Esophagus squamous epithelium (tissue), 5 donors: ENCODE data around the gene ZNF106. TPM values are rescaled to one million over a fixed set of nuclear protein-coding genes. Genes with fewer than 3 reads are reported as not detected.

ENCODE experiments used
- DNase-seq: peaks from one replicate; lab custom pipeline; 2025; lab: John Stamatoyannopoulos, UW
- H3K27ac ChIP-seq, 4 donors: fragments of 200-600 bp; sonication (generic); one replicate each; pipeline ENCODE4 v1.5.1; 2016 to 2019; ENCODE audit warnings: mild to moderate bottlenecking in 1 of 4
- H3K27me3 ChIP-seq, 4 donors: fragments of 200-600 bp; sonication (generic); 1 replicate in 3 of 4; 2 replicates in 1 of 4; pipeline versions ENCODE4 v1.5.1 to v1.6.0; 2017 to 2021; ENCODE audit warnings: antibody characterized with exemption in 1 of 4
- H3K36me3 ChIP-seq, 3 donors: fragments of 200-600 bp; sonication (generic); one replicate each; pipeline ENCODE4 v1.5.1; 2016 to 2019
- H3K4me1 ChIP-seq, 3 donors: fragments of 200-600 bp; sonication (generic); one replicate each; pipeline ENCODE4 v1.5.1; 2017 to 2019
- H3K4me3 ChIP-seq, 4 donors: fragments of 200-600 bp; sonication (generic); 1 replicate in 3 of 4; 2 replicates in 1 of 4; pipeline ENCODE4 v1.5.1; 2016 to 2019; ENCODE audit warnings: mild to moderate bottlenecking in 2 of 4, moderate library complexity in 1 of 4
- H3K9me3 ChIP-seq, 3 donors: fragments of 200-600 bp; sonication (generic); one replicate each; pipeline ENCODE4 v1.5.1; 2016 to 2019
- CTCF ChIP-seq, 6 experiments: fragments of 450-650 bp in 4 of 6; fragments of 200-600 bp in 2 of 6; sonication (generic) in 2 of 6; IDR thresholded peaks; one replicate each; pipeline ENCODE4 v1.5.1; 2016 to 2019; ENCODE audit warnings: antibody characterized with exemption in 6 of 6, mild to moderate bottlenecking in 4 of 6, moderate library complexity in 4 of 6
- POLR2A ChIP-seq, 4 donors: fragments of 450-650 bp; IDR thresholded peaks; one replicate each; pipeline ENCODE4 v1.6.1; 2017; ENCODE audit warnings: antibody characterized with exemption in 4 of 4, mild to moderate bottlenecking in 4 of 4, moderate library complexity in 3 of 4
- WGBS, 2 donors: methylation state at CpG; one replicate each; pipeline ENCODE4 v1.1.5; 2018; 5-methylcytosine and 5-hydroxymethylcytosine counted together
- intact Hi-C: fragments of 100-400 bp; cut with DNase I; formaldehyde crosslinking; loops from one replicate; pipeline ENCODE4 v1.15.0; 2022
- small RNA-seq, 4 donors: library from RNA; depleted of rRNA; stranded (forward); fragments of <200 nt; gene quantifications; one replicate each; pipeline ENCODE3, GENCODE V24; 2016
- total RNA-seq, 4 donors: library from RNA; depleted of rRNA; stranded (reverse); fragments of >200 nt; gene quantifications; one replicate each; pipeline ENCODE4 v1.1.0, GENCODE V29; 2016
- donor health status: DM: yes; HTN: yes; CAD: no.

Gene ZNF106
- total RNA-seq, 4 donors from 2014 or later: 16.0 to 65.0 (median 33.8) TPM

- Histone ChIP-seq H3K27me3 (no peaks in the 10 kb centered on the region), H3K9me3 (no peaks in the 10 kb centered on the region), H3K4me1 (peaks cover 0 to 8% (median 0%) of the 10 kb centered on the region in 3 donors), H3K27ac (no peak overlapping the region), H3K4me3 (no peak overlapping the region), H3K36me3 (peaks cover 0 to 9% (median 0%) of the 10 kb centered on the region in 3 donors)
- WGBS, 2 donors: 87 to 91% methylated on average over 5 of the region's 5 CpGs
- no peak for DNase-seq
- intact Hi-C loops: no loop called here
- no peak for TF ChIP-seq POLR2A (IDR thresholded peaks at IDR 0.05)
- TF ChIP-seq CTCF (IDR thresholded peaks at IDR 0.05): no peak
These were observed 124.9 kb downstream of the ZNF106 start for GRCh38 chr15:42365921-42366550.

- WGBS, 2 donors: 43 to 50% methylated on average over 1 of the region's 1 CpG
- Histone ChIP-seq H3K36me3 (peaks cover 0 to 17% (median 0%) of the 10 kb centered on the region in 3 donors), H3K9me3 (no peaks in the 10 kb centered on the region), H3K4me3 (no peak overlapping the region), H3K27me3 (no peaks in the 10 kb centered on the region), H3K27ac (no peak overlapping the region), H3K4me1 (peaks cover 0 to 8% (median 0%) of the 10 kb centered on the region in 3 donors)
- intact Hi-C loops: no loop called here
- DNase-seq: no peak
- TF ChIP-seq POLR2A (IDR thresholded peaks at IDR 0.05): no peak
- no peak for TF ChIP-seq CTCF (IDR thresholded peaks at IDR 0.05)
These were observed 126.4 kb downstream of the ZNF106 start for GRCh38 chr15:42364529-42364928.

- Histone ChIP-seq H3K4me1 (peaks cover 0 to 8% (median 0%) of the 10 kb centered on the region in 3 donors), H3K27ac (no peak overlapping the region), H3K36me3 (peaks cover 0 to 22% (median 0%) of the 10 kb centered on the region in 3 donors), H3K9me3 (no peaks in the 10 kb centered on the region), H3K4me3 (no peak overlapping the region), H3K27me3 (no peaks in the 10 kb centered on the region)
- TF ChIP-seq POLR2A (IDR thresholded peaks at IDR 0.05): no peak
- no peak for TF ChIP-seq CTCF (IDR thresholded peaks at IDR 0.05)
- no peak for DNase-seq
- intact Hi-C loops: no loop called here
These were observed 127.0 kb downstream of the ZNF106 start for GRCh38 chr15:42363942-42364341.

- peaks cover 0 to 22% (median 0%) of the 10 kb centered on the region in 3 donors for H3K36me3 ChIP-seq
- no peak overlapping the region for H3K4me3 ChIP-seq
- intact Hi-C loops: no loop called here
- DNase-seq: no peak
- no peaks in the 10 kb centered on the region for H3K27me3 ChIP-seq
- H3K4me1 ChIP-seq: peaks cover 0 to 8% (median 0%) of the 10 kb centered on the region in 3 donors
- H3K9me3 ChIP-seq: no peaks in the 10 kb centered on the region
- no peak overlapping the region for H3K27ac ChIP-seq
- 87 to 88% methylated on average over 3 of the region's 3 CpGs for WGBS, 2 donors
- TF ChIP-seq POLR2A (IDR thresholded peaks at IDR 0.05): no peak
- TF ChIP-seq CTCF (IDR thresholded peaks at IDR 0.05): no peak
These were observed 127.5 kb downstream of the ZNF106 start for GRCh38 chr15:42363487-42363886.

Small RNA genes within 50 kb of the gene (small RNA-seq; reads per million reads assigned to genes)
- gene RNU6-188P: 0 reads per million in 4 donors

Other genes with a start within 250 kb of the ZNF106 start
- gene GANC, start 217.9 kb downstream of the ZNF106 start, total RNA-seq: 10 to 100 TPM; 15.0 to 29.1 (median 21.9) TPM
- gene TMEM87A, start 217.7 kb downstream of the ZNF106 start, total RNA-seq: 100 to 1,000 TPM in 1 of 4 donors, 10 to 100 TPM in 3; 52.6 to 102 (median 82.5) TPM
- 1 to 10 TPM in 3 of 4 donors, under 1 TPM in 1; 0.82 to 8.8 (median 5.8) TPM for gene CAPN3, start 131.6 kb downstream of the ZNF106 start, total RNA-seq
- gene SNAP23, start 4.5 kb upstream of the ZNF106 start, total RNA-seq: 10 to 100 TPM; 30.9 to 59.3 (median 40.1) TPM
- gene LRRC57, start 57.7 kb upstream of the ZNF106 start, total RNA-seq: 10 to 100 TPM; 10.5 to 13.0 (median 11.7) TPM
- gene HAUS2, start 57.7 kb upstream of the ZNF106 start, total RNA-seq: 10 to 100 TPM in 3 of 4 donors, 1 to 10 TPM in 1; 6.6 to 28.5 (median 16.7) TPM
- gene STARD9, start 84.5 kb upstream of the ZNF106 start, total RNA-seq: 10 to 100 TPM in 1 of 4 donors, 1 to 10 TPM in 3; 1.4 to 14.5 (median 2.3) TPM
- gene CDAN1, start 246.0 kb upstream of the ZNF106 start, total RNA-seq: 1 to 10 TPM; 7.8 to 9.7 (median 8.6) TPM